ENCODE data around the gene NHP2. TPM values are rescaled to one million over a fixed set of nuclear protein-coding genes. Genes with fewer than 3 reads are reported as not detected.

NHP2 gene
- total RNA-seq, 4 donors from 2014 or later, result 49.5 to 75.9 (median 62.0) TPM

GRCh38 chr5:178121391-178122276, 32.1 kb downstream of the NHP2 start:
- H3K4me3 ChIP-seq, result peak overlapping the region in 3 of 4 donors; percentile 42 to 44 (median 43)
- no peaks in the 10 kb centered on the region for H3K36me3 ChIP-seq
- H3K27me3 ChIP-seq, result no peaks in the 10 kb centered on the region
- peak overlapping the region in 1 of 4 donors; percentile 66 for H3K27ac ChIP-seq
- peaks cover 0 to 49% (median 17%) of the 10 kb centered on the region in 4 donors for H3K4me1 ChIP-seq
- TF ChIP-seq POLR2A (IDR thresholded peaks at IDR 0.05) (no peak), CTCF (IDR thresholded peaks at IDR 0.05) (no peak)
- no peaks in the 10 kb centered on the region for H3K9me3 ChIP-seq
- peak in 1 of 3 donors; percentile 54 for DNase-seq

GRCh38 chr5:178120607-178121357, 32.9 kb downstream of the NHP2 start:
- H3K27ac ChIP-seq, result peak overlapping the region in 1 of 4 donors; percentile 82
- H3K36me3 ChIP-seq, result no peaks in the 10 kb centered on the region
- H3K9me3 ChIP-seq, result no peaks in the 10 kb centered on the region
- TF ChIP-seq CTCF (IDR thresholded peaks at IDR 0.05) (peak; percentile 39 to 74 (median 61)), POLR2A (IDR thresholded peaks at IDR 0.05) (no peak)
- H3K4me3 ChIP-seq, result peak overlapping the region in 3 of 4 donors; percentile 42 to 44 (median 43)
- H3K27me3 ChIP-seq, result no peaks in the 10 kb centered on the region
- peaks cover 0 to 53% (median 22%) of the 10 kb centered on the region in 4 donors for H3K4me1 ChIP-seq
- DNase-seq, result peak; percentile 90 to 97 (median 94)

- Histone ChIP-seq H3K4me1 (peaks cover 0 to 53% (median 24%) of the 10 kb centered on the region in 4 donors), H3K9me3 (no peaks in the 10 kb centered on the region), H3K4me3 (no peak overlapping the region), H3K27me3 (peaks cover 0 to 5% of the 10 kb centered on the region in 2 donors), H3K36me3 (no peaks in the 10 kb centered on the region), H3K27ac (peak overlapping the region in 1 of 4 donors; percentile 82)
- no peak for TF ChIP-seq POLR2A (IDR thresholded peaks at IDR 0.05)
- no peak for TF ChIP-seq CTCF (IDR thresholded peaks at IDR 0.05)
- DNase-seq, result no peak
These were observed 33.6 kb downstream of the NHP2 start for GRCh38 chr5:178119915-178120606.

- peaks cover 0 to 63% (median 36%) of the 10 kb centered on the region in 4 donors for H3K4me1 ChIP-seq
- H3K9me3 ChIP-seq, result no peaks in the 10 kb centered on the region
- peak overlapping the region in 1 of 4 donors; percentile 82 for H3K27ac ChIP-seq
- H3K36me3 ChIP-seq, result no peaks in the 10 kb centered on the region
- TF ChIP-seq POLR2A (IDR thresholded peaks at IDR 0.05) (no peak), CTCF (IDR thresholded peaks at IDR 0.05) (no peak)
- no peak overlapping the region for H3K4me3 ChIP-seq
- peaks cover 0 to 13% of the 10 kb centered on the region in 2 donors for H3K27me3 ChIP-seq
- peak in 2 of 3 donors; percentile 70 to 73 for DNase-seq
These were observed 35.6 kb downstream of the NHP2 start for GRCh38 chr5:178117923-178118701.

Data from Peyer's patch (tissue), 4 donors.